ENCODE data around the gene MYO15A. TPM values are rescaled to one million over a fixed set of nuclear protein-coding genes. Genes with fewer than 3 reads are reported as not detected.

MYO15A gene
- total and polyA plus RNA-seq, 2 of the 4 experiments (the other 2 are of a cell fraction): 0.18 to 1.1 TPM

GRCh38 chr17:18119166-18119745 lies 10.7 kb downstream of the MYO15A start:
- Histone ChIP-seq H3K27ac (ENCODE audit: insufficient read depth, low read length) (no peak overlapping the region), H4K20me1 (ENCODE audit: insufficient read depth, low read length) (no peaks in the 10 kb centered on the region), H2BK20ac (ENCODE audit: low read depth, low read length) (no peak overlapping the region), H3K9me3 (ENCODE audit: control insufficient read depth, insufficient read depth, low read length) (peaks cover 9% of the 10 kb centered on the region), H2BK120ac (ENCODE audit: low read depth, low read length) (no peak overlapping the region), H3K4me1 (ENCODE audit: control insufficient read depth, insufficient read depth, low read length) (peaks cover 5% of the 10 kb centered on the region; the same call in 1 of the 2 replicates), H2BK15ac (ENCODE audit: low read depth, low read length) (no peak overlapping the region), H3K4me3 (ENCODE audit: insufficient read depth, low read depth, low read length) (no peak overlapping the region), H4K5ac (ENCODE audit: low read depth, low read length) (no peak overlapping the region), H3K79me1 (ENCODE audit: low read depth in 1 of 2, low read length in 2 of 2) (no peaks in the 10 kb centered on the region), H3K9ac (ENCODE audit: low read depth, low read length) (no peak overlapping the region), H4K8ac (ENCODE audit: low read depth in 2 of 2, low read length in 2 of 2) (no peak overlapping the region), H3K9me1 (ENCODE audit: insufficient read depth, low read length) (no peaks in the 10 kb centered on the region), H3K4me2 (ENCODE audit: low read depth, low read length) (no peak overlapping the region), H3K56ac (ENCODE audit: extremely low read depth, insufficient read depth, low read length) (no peak overlapping the region), H3K23ac (ENCODE audit: low read depth, low read length) (no peak overlapping the region), H3K27me3 (ENCODE audit: control insufficient read depth, insufficient read depth, low read length) (peaks cover 7% of the 10 kb centered on the region; the same call in 1 of the 2 replicates), H3K18ac (ENCODE audit: low read depth, low read length) (no peak overlapping the region), H4K91ac (ENCODE audit: insufficient read depth, low read depth, low read length) (no peak overlapping the region), H3K4ac (ENCODE audit: low read depth, low read length) (no peak overlapping the region), H2AFZ (replicated peaks; ENCODE audit: low read length, poor library complexity) (no peak overlapping the region), H3K36me3 (ENCODE audit: control insufficient read depth, insufficient read depth, low read length) (no peaks in the 10 kb centered on the region), H3K14ac (replicated peaks; ENCODE audit: low read depth, low read length) (no peak overlapping the region), H2AK5ac (ENCODE audit: low read depth, low read length) (no peak overlapping the region), H2BK5ac (ENCODE audit: low read depth, low read length, poor library complexity, severe bottlenecking) (no peak overlapping the region), H2AK9ac (replicated peaks; ENCODE audit: low read depth, low read length, poor library complexity) (no peak overlapping the region)
- no peak for ATAC-seq (ENCODE audit: low read depth)
- TF ChIP-seq FOS (IDR thresholded peaks at IDR 0.05; ENCODE audit: low read depth, low read length): no peak
- TF ChIP-seq BHLHE40 (IDR thresholded peaks at IDR 0.05; ENCODE audit: low read depth, low read length): no peak
- no peak for TF ChIP-seq NFE2L2 (IDR thresholded peaks at IDR 0.05; ENCODE audit: low read depth, low read length)
- no peak for TF ChIP-seq MXI1 (IDR thresholded peaks at IDR 0.05; ENCODE audit: borderline replicate concordance, low read depth, low read length)
- no peak for TF ChIP-seq RCOR1 (IDR thresholded peaks at IDR 0.05; ENCODE audit: insufficient replicate concordance, low read length)
- TF ChIP-seq RAD21 (IDR thresholded peaks at IDR 0.05; ENCODE audit: low read length): no peak
- TF ChIP-seq RFX5 (IDR thresholded peaks at IDR 0.05; ENCODE audit: low read depth, low read length): no peak
- no peak for TF ChIP-seq CHD1 (IDR thresholded peaks at IDR 0.05; ENCODE audit: low read depth, low read length)
- BruUV-seq (replicated peaks): no TSS peak
- ChIA-PET CTCF (no interaction called here), POLR2A (ENCODE audit: unreplicated experiment) (no interaction called here)
- intact Hi-C loops (cut with micrococcal nuclease): no loop called here
- DNase-seq: no peak
- 99% methylated on average over 29 of the region's 57 CpGs; no CpG with 5 or more reads in 1 of the 2 experiments for WGBS, 2 experiments (ENCODE audit: extremely low coverage in 2 of 2, insufficient read length in 1 of 2)
- dilution Hi-C loops (cut with HindIII; ENCODE audit: low sequenced_read_pairs, unreplicated experiment): no loop called here
- in situ Hi-C loops (cut with MboI; ENCODE audit: low sequenced_read_pairs): no loop called here
